HG03066 (cell line): Measurements from ENCODE around the gene GTPBP2.
"Not testable (repeated sequence)": the region's sequence is repeated elsewhere in the genome, so short reads cannot be mapped to it uniquely, and the experiment has no call there.

Experiments
- ATAC-seq: cut with Tn5 transposase; IDR thresholded peaks from one replicate; pipeline ENCODE4 v1.9.1; 2021; ENCODE audit warnings: low read depth; ENCODE audit not compliant: unreplicated experiment

Gene GTPBP2

DNA sequence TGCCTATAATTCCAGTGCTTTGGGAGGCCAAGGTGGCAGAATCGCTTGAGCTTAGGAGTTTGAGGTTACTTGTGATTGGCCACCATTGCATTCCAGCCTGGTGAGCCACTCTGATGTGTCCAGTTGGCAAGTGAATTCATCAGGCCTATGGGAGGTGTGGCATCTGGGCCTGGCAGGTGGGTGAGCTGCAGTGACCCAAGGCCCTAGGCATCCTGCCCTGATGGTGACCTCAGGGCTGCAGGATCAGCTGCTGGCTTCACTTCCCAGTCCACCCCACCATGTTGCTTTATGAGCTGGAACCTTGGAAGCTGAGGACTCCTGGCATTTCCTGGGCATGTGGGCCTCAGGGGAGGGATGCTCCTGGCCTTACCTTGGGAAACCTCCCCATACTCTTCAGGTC, 36.3 kb upstream of the GTPBP2 start:
- no peak for ATAC-seq

DNA sequence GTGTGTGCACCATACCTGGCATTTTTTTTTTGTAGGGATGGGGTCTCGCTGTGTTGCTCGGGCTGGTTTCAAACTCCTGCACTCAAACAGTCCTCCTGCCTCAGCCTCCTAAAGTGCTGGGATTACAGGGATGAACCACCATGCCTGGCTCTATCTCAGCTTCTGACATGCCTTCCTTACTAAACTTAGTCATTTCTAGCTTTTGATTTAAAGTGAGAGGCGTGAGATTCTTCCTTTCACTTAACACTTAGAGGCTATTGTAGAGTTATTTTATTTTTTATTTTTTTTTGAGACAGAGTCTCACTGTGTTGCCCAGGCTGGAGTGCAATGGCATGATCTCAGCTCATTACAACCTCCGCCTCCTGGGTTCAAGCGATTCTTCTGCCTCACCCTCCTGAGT, 33.9 kb upstream of the GTPBP2 start:
- ATAC-seq: not testable (repeated sequence)

DNA sequence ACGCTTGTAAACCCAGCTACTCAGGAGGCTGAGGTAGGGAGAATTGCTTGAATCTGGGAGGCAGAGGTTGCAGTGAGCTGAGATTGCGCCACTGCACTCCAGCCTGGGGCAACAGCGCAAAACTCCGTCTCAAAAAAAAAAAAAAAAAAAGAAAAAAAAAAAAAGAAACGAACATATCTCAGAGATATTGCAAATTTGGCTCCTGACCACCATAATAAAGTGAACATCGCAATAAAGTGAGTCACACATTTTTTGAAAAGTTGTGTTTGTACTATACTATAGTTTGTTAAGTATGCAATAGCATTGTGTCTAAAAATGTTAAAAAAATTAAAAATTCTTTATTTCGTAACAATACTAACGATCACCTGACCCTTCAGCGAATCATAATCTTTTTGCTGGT, 29.1 kb upstream of the GTPBP2 start:
- ATAC-seq: no peak

DNA sequence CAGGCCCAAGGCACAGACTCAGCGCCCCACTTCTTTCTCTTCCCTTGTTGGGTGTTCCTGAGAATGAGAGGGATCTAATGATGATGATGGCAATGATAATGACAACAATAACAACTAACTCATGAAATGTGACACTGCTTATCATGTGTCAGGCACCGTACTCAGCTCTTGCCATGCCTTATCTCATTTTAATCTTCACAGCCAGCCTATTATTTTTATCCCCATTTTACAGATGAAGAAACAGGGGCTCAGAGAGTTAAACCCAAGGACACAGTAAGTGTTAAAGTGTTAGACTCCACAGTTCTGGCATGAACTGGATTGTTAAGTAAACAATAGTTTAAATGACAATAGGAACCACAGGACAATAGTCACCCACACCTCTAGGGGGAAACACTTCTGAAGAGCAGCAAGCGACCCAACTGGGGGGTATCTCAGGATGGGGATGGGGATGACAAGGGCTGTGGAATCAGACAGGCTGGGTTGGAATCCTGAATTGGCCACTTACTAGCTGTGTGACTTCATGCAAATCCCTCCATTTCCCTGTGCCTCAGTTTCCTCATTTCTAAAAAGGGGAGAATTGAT, 28.2 kb upstream of the GTPBP2 start:
- ATAC-seq: no peak

DNA sequence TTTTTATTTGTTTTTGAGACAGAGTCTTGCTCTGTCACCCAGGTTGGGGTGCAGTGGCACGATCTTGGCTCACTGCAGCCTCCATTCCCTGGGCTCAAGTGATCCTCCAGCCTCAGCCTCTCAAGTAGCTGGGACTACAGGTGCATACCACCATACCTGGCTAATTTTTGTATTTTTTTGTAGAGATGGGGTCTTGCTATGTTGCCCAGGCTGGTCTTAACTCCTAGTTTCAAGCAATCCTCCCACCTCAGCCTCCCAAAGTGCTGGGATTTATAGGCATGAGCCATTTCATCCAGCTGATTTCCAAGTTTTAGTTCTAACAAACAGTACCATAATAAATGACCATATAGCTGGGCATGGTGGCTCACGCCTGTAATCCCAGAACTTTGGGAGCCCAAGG, 23.8 kb upstream of the GTPBP2 start:
- ATAC-seq: not testable (repeated sequence)

DNA sequence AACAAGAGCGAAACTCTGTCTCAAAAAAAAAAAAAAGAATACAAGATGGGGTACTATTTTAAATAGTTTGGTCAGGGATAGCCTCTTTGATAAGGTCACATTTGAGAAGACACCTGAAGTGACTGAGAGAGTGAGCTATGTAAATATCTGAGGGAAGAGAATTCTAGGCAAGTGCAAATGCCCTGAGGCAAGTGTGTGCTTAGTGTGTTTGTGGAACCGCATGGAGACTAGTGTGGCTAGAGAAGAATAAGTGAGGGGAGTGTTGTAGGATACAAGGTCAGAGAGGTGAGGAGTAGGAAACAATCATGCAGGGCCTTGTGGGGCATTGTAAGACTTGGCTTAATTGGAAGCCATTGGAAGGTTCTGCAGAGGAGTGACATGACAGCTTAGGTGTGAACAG, 19.2 kb upstream of the GTPBP2 start:
- ATAC-seq: no peak

DNA sequence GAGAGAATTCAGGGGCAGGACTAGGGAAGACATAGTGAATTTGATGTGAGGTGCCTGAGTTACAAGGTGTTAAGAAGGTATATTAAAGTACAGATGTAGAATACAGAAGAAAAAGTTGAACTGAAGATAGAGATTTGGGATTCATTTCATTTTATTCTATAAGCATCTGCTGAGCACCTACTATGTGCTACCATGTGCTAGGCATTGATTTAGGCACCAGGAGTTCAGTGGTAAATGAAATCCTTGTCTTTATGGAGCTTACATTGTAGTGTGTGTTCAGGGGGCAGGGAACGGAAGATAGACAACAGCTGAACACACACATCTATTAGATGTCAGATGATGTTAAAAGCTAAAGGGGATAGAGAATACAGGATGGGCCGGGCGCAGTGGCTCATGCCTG, 18.5 kb upstream of the GTPBP2 start:
- no peak for ATAC-seq

DNA sequence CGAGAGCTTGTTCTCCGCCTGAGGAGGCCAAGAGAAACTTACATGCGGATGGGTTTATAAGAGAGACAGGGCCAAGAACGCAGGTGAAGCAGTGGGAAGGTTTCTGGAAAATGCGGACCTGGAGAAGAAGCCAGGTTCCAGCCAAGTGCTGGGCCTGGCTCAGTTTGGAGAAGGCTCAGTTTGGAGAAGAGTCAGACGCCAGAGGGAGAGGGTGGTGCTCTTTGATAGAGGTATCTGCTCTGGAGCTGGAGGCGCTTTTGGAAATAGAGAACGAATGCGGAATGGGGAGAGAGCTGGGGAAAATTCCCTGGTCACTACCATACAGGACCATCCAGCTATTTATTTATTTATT, 16.5 kb upstream of the GTPBP2 start:
- no peak for ATAC-seq

DNA sequence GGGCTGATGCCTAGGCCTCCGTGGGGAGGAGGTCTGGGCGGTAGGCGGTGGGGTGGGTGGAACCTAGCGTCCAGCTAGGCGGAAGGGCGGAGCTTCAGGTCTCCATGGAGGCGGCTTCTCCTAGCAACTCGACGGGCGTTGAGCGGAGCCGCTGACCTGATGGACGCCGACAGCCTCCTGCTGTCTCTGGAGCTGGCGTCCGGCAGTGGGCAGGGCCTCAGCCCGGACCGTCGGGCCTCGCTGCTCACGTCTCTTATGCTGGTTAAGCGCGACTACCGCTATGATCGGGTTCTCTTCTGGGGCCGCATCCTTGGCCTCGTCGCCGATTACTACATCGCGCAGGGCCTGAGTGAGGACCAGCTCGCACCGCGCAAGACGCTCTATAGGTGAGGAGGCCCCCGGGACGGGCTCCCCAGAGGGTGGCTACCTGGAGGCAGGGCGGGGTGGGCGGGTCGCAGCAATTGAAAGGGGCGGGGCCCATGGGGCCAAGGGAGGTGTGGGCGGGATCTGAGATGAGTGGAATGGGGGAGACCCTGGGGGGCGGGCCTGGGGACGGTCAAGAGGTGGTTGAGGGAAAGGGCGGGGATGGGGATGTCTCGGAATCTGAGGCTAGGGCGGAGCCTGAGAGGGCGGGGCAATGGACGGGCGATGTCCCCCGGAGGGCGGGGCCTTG, 16.0 kb upstream of the GTPBP2 start, which contains the start of gene RSPH9:
Gene RSPH9 (plus strand): TSS at position 97 of the 673 bp plus-strand sequence. CDS start 63 bp downstream, at position 160.
- no peak for ATAC-seq

DNA sequence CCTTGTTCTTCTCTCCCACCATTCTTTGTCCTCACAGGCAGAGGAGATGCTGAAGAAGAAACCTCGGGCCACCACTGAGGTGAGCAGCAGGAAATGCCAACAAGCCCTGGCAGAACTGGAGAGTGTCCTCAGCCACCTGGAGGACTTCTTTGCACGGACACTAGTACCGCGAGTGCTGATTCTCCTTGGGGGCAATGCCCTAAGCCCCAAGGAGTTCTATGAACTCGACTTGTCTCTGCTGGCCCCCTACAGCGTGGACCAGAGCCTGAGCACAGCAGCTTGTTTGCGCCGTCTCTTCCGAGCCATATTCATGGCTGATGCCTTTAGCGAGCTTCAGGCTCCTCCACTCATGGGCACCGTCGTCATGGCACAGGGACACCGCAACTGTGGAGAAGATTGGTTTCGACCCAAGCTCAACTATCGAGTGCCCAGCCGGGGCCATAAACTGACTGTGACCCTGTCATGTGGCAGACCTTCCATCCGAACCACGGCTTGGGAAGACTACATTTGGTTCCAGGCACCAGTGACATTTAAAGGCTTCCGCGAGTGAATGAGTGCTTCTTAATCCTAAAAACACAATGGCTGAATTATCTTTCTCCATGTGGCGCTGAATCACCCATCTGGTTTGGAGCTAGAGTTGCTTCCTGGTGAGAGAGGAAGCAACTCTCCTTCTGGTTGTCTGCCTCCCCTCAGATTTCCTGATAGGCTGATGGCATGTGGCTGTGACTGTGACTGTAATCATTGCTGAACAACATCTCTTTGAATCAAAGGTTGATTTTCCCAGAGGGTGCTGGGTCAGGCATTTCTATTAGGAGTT, 11.1 kb upstream of the GTPBP2 start:
- no peak for ATAC-seq

DNA sequence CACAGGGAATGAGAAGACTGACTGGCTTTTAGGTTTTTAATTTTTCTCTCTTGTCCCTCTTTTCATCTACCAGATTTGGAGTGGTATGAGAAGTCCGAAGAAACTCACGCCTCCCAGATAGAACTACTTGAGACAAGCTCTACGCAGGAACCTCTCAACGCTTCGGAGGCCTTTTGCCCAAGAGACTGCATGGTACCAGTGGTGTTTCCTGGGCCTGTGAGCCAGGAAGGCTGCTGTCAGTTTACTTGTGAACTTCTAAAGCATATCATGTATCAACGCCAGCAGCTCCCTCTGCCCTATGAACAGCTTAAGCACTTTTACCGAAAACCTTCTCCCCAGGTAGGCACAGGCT, 7.2 kb upstream of the GTPBP2 start:
- ATAC-seq: peak; percentile 35

DNA sequence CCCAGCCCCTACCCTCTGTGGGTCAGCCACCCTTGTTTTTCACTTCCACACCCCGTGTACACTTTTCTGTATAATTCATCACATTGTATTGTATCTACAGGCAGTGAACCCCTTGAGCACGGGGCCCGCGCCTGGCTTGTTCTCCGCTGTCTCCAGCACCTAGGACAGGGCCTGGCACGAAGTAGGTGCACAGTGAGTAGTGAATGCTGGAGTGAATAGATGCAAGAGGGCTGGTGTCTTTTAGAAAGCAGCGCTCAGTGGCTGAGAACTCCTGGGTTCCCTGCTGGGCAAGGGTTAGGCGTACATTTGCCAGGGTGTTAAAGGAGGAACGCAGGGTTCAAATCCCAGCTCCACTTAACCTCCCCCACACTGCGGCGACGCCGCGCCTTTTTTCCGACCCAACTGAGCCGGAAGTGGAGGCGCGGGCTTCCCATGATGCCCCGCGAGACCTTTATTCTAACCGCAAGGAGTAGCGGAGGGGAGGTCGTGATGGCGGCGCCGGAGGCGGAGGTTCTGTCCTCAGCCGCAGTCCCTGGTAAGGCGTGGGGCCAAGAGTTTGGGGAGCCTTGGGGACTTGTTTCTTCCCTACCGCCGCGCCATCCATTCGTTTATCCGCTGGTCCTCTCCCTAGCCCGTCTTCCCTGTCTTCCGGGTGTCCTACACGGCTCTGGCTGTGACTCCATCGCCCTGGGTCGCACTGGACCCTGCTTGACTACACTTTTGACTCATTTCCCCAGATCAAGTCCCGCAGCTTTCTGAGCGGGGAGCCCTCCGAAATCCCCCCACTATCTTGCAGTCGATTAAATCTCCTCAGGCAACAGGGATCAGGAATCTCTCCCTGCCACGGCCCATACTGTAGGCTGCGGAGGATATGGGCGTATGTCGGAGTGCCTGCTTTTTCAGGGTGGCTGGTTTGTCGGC, 6.6 kb upstream of the GTPBP2 start, which contains the start of gene MAD2L1BP:
Gene MAD2L1BP (plus strand): TSS at position 454 of the 921 bp plus-strand sequence. CDS start 36 bp downstream, at position 490.
- peak; percentile 73 for ATAC-seq

DNA sequence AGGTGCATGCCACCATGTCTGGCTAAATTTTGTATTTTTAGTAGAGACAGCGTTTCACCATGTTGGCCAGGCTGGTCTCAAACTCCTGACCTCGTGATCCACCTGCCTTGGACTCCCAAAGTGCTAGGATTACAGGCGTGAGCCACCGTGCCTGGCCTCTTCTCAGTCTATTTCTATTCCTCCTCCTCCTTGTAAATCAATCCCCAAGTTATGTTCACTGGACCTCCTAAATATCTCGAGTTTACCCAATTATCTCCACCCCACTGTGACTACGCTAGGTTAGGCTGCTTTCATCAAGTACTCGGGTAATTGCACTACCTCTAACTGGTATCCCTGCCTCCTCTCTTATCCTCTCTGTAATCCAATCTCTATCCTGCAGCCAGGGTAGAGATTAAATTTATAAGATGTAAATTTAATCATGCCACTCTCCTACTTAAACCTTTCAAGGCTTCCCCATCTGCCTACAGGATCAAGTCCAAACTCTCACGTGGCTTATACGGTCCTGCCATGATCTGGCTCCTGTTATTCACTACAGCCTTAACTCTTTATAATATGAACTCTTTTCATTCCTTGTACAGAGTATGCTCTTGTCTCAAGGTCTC, 5.7 kb upstream of the GTPBP2 start:
- no peak for ATAC-seq

DNA sequence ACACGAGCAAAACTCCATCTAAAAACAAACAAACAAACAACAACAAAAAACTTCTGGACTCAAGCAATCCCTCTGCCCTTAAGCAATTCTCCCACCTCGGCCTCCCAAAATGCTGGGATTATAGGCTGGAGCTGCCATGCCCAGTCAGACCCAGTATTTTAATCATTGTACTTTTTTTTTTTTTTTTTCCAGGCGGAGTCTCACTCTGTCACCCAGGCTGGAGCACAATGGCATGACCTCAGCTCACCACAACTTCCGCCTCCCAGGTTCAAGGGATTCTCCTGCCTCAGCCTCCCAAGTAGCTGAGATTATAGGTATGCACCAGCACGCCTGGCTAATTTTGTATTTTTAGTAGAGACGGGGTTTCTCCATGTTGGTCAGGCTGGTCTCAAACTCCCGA, 3.9 kb upstream of the GTPBP2 start:
- not testable (repeated sequence) for ATAC-seq

DNA sequence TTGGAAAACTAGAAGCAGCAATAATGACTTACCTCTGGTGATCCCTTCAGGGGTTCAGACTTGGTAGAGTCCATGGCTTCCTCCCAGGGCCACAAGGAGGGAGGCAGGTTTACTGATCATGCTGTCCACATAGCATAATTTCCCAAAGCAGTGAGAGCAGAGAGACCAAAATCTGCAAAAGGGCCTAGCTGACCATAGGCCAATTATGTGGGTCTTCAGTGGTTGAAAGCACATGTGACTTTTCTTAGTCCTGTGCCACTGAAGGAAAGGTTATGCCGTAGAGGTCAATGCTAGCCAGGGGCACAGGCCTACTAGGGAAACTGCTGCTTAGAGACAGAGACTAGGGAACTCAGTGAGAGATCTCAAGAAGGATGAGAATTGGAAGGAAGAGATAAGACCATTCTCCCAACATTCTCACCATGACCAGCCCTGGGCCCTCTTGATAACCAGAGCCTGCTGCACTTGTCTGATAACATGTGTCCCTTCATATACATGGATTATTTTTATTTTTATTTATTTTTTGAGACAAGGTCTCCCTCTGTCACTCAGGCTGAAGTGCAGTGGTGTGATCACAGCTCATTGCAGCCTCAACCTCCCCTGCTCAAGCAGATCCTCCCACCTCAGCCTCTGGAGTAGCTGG, 2.0 kb upstream of the GTPBP2 start:
- no peak for ATAC-seq

DNA sequence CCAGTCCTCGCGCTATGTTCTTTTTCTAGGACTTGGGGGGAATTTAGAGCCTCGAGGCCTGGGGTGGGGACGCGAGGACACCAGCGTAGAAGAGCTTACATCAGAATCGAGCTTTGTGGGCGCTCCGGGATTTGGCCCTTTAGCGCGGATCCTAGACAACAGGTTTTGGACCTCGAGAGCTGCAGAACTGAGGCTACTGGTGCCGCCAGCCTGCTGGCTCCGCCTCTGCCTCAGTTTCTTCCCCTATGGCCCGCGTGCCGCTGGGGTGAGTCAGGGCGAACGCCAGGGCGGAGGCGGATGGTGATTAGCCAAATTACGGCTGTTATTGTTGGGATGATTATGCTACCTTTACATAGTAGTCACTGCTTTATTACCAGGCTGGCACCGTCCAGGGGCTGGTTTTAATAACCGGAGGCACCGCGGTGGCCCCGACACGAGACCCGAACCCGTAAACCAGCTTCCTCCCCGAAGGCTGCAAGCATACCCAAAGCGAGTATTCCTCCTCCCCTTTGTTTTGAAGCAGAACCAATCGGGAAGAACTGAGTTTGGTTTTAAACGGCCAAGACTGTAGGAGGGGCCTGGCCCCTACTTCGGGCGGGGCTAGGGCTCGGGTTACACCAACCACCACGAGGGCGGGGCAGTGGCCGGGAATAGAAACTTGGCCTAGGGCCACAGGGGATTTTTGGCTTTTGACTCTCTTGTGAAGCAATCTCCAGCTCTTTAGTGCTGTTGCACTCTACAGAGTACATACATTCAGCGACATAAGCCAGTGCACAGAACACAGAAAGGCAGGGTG, 639 bp upstream of the GTPBP2 start:
- peak; percentile 59 for ATAC-seq

DNA sequence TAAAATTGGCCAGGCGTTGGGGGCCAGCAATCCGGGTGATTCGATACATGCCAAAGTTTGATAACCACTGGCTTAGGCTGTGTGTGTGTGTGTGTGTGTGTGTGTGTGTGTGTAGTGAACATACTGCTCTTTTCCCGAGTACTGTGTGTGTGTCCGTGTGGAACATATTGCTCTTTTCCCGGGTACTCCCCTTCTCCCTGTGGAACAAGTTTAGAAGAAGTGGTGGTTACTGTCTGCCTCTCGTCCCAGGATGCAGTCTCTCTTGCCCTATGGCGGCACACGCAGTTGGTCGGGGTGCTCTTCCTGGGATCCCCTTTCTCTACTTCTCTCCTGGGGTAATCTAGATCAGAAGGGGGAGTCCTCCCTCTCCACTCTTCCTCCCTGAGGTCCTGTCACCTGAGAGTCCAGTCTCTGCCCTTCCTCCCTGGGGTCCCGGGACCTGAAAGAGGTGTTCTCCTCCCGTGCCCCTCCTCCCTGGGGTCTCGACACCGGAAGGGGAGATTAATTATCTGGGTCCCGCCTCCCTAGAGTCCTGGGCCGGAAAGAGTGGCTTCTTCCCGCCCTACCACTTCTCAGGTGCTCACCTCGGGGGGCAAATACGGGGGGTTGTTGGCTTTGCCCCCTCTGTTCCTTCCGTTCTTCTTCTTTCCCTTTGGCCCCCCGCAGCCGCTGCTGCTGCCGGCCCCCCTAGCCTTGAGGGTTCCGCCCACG, 516 bp downstream of the GTPBP2 start:
- peak; percentile 22 for ATAC-seq
